ENCODE measurements around the gene PRSS21. TPM values are rescaled to one million over a fixed set of nuclear protein-coding genes. Genes with fewer than 3 reads are reported as not detected.

Gene PRSS21
- total RNA-seq, 4 donors from 2014 or later: 1.5 TPM; not detected in 3

GRCh38 chr16:2822158-2822495 is 5.1 kb downstream of the PRSS21 start:
- Histone ChIP-seq H3K9me3 (no peaks in the 10 kb centered on the region), H3K36me3 (no peaks in the 10 kb centered on the region), H3K4me1 (peaks cover 0 to 7% (median 3%) of the 10 kb centered on the region in 3 donors), H3K27ac (no peak overlapping the region), H3K4me3 (no peak overlapping the region), H3K27me3 (peaks cover 0 to 76% (median 0%) of the 10 kb centered on the region in 4 donors)
- intact Hi-C loops (cut with DNase I): no loop called here
- TF ChIP-seq CTCF (IDR thresholded peaks at IDR 0.05) (no peak), POLR2A (IDR thresholded peaks at IDR 0.05) (no peak)
- 64 to 70% methylated on average over 8 of the region's 8 CpGs for WGBS, 2 donors
- DNase-seq: no peak

DNA sequence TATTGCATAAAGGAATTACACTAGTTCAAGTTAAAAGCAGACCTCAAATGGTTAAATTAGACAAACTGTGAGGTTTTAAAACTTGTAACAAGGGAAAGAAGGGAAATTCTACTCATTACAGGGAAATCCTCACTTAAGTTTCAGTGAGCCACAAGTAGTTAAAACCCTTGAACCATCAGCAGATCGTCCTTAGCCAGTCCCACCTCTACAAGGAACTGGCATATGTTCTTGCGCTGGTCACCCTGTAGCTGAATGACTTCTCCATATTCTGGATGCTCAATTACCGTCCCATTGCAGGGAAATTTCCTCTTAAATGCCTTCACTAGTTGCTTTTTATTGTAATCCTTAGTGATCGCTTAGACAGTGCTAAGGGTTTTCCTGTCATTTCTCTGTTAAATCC is 5.5 kb downstream of the PRSS21 start:
- Histone ChIP-seq H3K4me3 (no peak overlapping the region), H3K27me3 (peaks cover 0 to 76% (median 0%) of the 10 kb centered on the region in 4 donors), H3K4me1 (peaks cover 0 to 9% (median 6%) of the 10 kb centered on the region in 3 donors), H3K27ac (no peak overlapping the region), H3K9me3 (no peaks in the 10 kb centered on the region), H3K36me3 (no peaks in the 10 kb centered on the region)
- 49 to 61% methylated on average over 4 of the region's 4 CpGs for WGBS, 2 donors
- TF ChIP-seq POLR2A (IDR thresholded peaks at IDR 0.05) (no peak), CTCF (IDR thresholded peaks at IDR 0.05) (no peak)
- intact Hi-C loops (cut with DNase I): no loop called here
- DNase-seq: no peak

GRCh38 chr16:2824626-2825025 is 7.6 kb downstream of the PRSS21 start:
- no peak for DNase-seq
- 72 to 80% methylated on average over 5 to 7 of the region's 10 CpGs for WGBS, 2 donors
- Histone ChIP-seq H3K27me3 (peaks cover 0 to 76% (median 0%) of the 10 kb centered on the region in 4 donors), H3K36me3 (no peaks in the 10 kb centered on the region), H3K4me3 (no peak overlapping the region), H3K9me3 (no peaks in the 10 kb centered on the region), H3K4me1 (peaks cover 0 to 9% (median 7%) of the 10 kb centered on the region in 3 donors), H3K27ac (no peak overlapping the region)
- TF ChIP-seq CTCF (IDR thresholded peaks at IDR 0.05) (no peak), POLR2A (IDR thresholded peaks at IDR 0.05) (no peak)
- intact Hi-C loops (cut with DNase I): no loop called here

DNA sequence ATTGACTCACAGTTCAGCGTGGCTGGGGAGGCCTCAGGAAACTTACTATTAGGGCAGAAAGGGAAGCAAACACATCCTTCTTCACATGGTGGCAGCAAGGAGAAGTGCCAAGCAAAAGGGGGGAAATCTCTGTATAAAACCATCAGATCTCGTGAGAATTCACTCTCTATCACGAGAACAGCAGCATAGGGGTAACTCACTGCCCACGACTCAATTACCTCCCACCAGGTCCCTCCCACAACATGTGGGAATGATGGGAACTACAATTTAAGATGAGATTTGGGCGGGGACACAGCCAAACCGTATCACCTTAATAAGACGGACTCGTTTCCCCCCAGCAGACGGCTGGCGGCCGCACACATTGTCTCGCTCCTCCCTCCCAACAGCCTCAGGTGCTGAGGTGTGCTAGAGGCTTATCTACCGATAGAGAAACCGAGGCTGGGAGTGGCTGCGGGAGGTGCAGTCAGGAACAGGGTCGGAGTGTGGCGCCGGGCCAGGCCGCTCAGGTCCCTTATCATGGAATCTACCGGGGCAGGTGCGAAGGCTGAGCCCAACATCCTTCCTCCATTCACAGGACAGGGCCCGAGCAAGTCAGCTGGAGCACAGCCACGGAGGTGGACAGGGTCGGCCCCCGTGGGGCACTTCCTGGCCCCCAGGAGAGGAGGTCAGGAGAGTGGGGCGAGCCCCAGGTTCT is 8.2 kb downstream of the PRSS21 start:
- intact Hi-C loops (cut with DNase I): no loop called here
- WGBS, 2 donors: 64 to 76% methylated on average over 17 to 21 of the region's 26 CpGs
- TF ChIP-seq POLR2A (IDR thresholded peaks at IDR 0.05): no peak
- no peak for TF ChIP-seq CTCF (IDR thresholded peaks at IDR 0.05)
- Histone ChIP-seq H3K27ac (no peak overlapping the region), H3K4me1 (peaks cover 0 to 11% (median 9%) of the 10 kb centered on the region in 3 donors), H3K27me3 (peaks cover 0 to 76% (median 0%) of the 10 kb centered on the region in 4 donors), H3K36me3 (no peaks in the 10 kb centered on the region), H3K9me3 (no peaks in the 10 kb centered on the region), H3K4me3 (no peak overlapping the region)
- DNase-seq: no peak

DNA sequence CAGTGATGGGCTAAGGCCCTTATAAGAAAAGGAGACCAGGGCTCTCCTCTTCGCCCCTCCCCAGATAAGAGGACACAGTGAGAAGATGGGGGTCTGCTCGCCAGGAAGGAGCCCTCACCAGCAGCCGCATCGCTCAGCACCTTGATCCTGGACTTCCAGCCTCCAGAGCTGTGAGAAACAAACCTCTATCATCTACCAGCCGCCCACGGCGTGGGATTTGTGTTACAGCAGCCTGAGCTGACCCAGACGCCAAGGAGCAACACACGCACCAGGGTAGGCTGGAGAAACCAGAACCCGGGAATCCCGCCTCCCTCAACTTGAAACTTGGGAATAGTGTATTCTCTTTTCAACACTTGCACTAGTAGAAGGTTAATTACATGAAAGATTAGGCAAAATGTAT is 8.9 kb downstream of the PRSS21 start:
- Histone ChIP-seq H3K36me3 (no peaks in the 10 kb centered on the region), H3K27me3 (peaks cover 0 to 76% (median 0%) of the 10 kb centered on the region in 4 donors), H3K4me3 (no peak overlapping the region), H3K9me3 (no peaks in the 10 kb centered on the region), H3K27ac (no peak overlapping the region), H3K4me1 (peaks cover 0 to 11% (median 9%) of the 10 kb centered on the region in 3 donors)
- DNase-seq: no peak
- no peak for TF ChIP-seq CTCF (IDR thresholded peaks at IDR 0.05)
- TF ChIP-seq POLR2A (IDR thresholded peaks at IDR 0.05): no peak
- intact Hi-C loops (cut with DNase I): no loop called here
- 73 to 79% methylated on average over 2 to 9 of the region's 11 CpGs for WGBS, 2 donors
